HepG2 (cell line): Measurements from ENCODE around the gene TULP3. TPM values are rescaled to one million over a fixed set of nuclear protein-coding genes. Genes with fewer than 3 reads are reported as not detected.

Experiments
- KDM5B ChIP-seq: sonication (generic); formaldehyde crosslinking; IDR thresholded peaks from 2 replicates; pipeline ENCODE4 v1.4.0; 2020; ENCODE audit warnings: missing genetic modification reagents, mild to moderate bottlenecking, borderline replicate concordance
- LRRFIP1 ChIP-seq: sonication (generic); formaldehyde crosslinking; conservative IDR thresholded peaks from 2 replicates; pipeline ENCODE4 v1.4.0; 2020; ENCODE audit warnings: missing genetic modification reagents
- MAFK ChIP-seq, 2 experiments: IDR thresholded peaks in 1 of 2; conservative IDR thresholded peaks in 1 of 2; 2 replicates each; pipeline ENCODE4 v1.6.1; 2011; ENCODE audit warnings: improper control_type of control experiment in 2 of 2, low read length in 2 of 2
- UBTF ChIP-seq: sonication (generic); formaldehyde crosslinking; IDR thresholded peaks from 2 replicates; pipeline ENCODE4 v1.4.0; 2020; ENCODE audit warnings: mild to moderate bottlenecking, missing genetic modification reagents
- ZFYVE20 ChIP-seq: sonication (generic); formaldehyde crosslinking; IDR thresholded peaks from 2 replicates; pipeline ENCODE4 v1.8.0; 2023; ENCODE audit warnings: low read depth, mild to moderate bottlenecking, moderate library complexity, missing genetic modification reagents, borderline replicate concordance
- ZNF501 ChIP-seq: sonication (generic); formaldehyde crosslinking; IDR thresholded peaks from 2 replicates; pipeline ENCODE4 v1.5.1; 2020; ENCODE audit warnings: mild to moderate bottlenecking, moderate library complexity, missing genetic modification reagents
- ZNF782 ChIP-seq: sonication (generic); formaldehyde crosslinking; IDR thresholded peaks from 2 replicates; pipeline ENCODE4 v1.4.0; 2020; ENCODE audit warnings: missing genetic modification reagents, mild to moderate bottlenecking, borderline replicate concordance
- ZSCAN21 ChIP-seq: sonication (generic); formaldehyde crosslinking; IDR thresholded peaks from 2 replicates; pipeline ENCODE4 v1.8.0; 2022; ENCODE audit warnings: mild to moderate bottlenecking, missing genetic modification reagents, moderate library complexity, borderline replicate concordance
- ZSCAN5A ChIP-seq: sonication (generic); formaldehyde crosslinking; IDR thresholded peaks from 2 replicates; pipeline ENCODE4 v1.8.0; 2022; ENCODE audit warnings: mild to moderate bottlenecking, missing genetic modification reagents, borderline replicate concordance
- polyA plus RNA-seq, 8 experiments: library from polyadenylated mRNA; depleted of rRNA in 3 of 8; stranded (reverse) in 7 of 8; unstranded in 1 of 8; fragments of >200 nt; fragmentation: Illumina TruSeq in 4 of 8; extraction: Trizol in 4 of 8; gene quantifications; 2 replicates each; pipeline versions ENCODE4 v1.2.1 to v1.2.3, GENCODE V29; 2011 to 2016; ENCODE audit warnings: low read depth in 4 of 8, missing spikeins in 1 of 8, mixed read lengths in 1 of 8; ENCODE audit not compliant: insufficient read depth in 1 of 8
- total RNA-seq, 5 experiments: library from RNA; depleted of rRNA; stranded (reverse); fragments of >200 nt; fragmentation: Illumina TruSeq; extraction: Trizol; gene quantifications; 2 replicates each; pipeline ENCODE4 v1.2.3, GENCODE V29; 2016; ENCODE audit warnings: low read depth in 1 of 5

The TULP3 gene
- total and polyA plus RNA-seq, 2 of the 13 experiments (the other 11 are each of a cell fraction or from before 2014, with no cell fraction given), result 11.2 to 13.2 TPM

GRCh38 chr12:2890388-2891239 is at the start of gene TULP3 (continued):
- TF ChIP-seq ZFYVE20 (CRISPR knock-in tag) (no peak), LRRFIP1 (CRISPR knock-in tag) (no peak), KDM5B (CRISPR knock-in tag) (peak; percentile 69; the same call in 1 of the 2 replicates), ZSCAN21 (CRISPR knock-in tag) (peak; percentile 35; the same call in 1 of the 2 replicates), ZNF782 (CRISPR knock-in tag) (no peak), ZNF501 (no peak; the same call in 1 of the 2 replicates), ZSCAN5A (peak; percentile 92; the same call in 1 of the 2 replicates), UBTF (CRISPR knock-in tag) (peak; percentile 87), MAFK (conservative IDR thresholded peaks at IDR 0.05 in 1 of 2, IDR thresholded peaks at IDR 0.05 in 1 of 2; ENCODE audit: low read length in 2 of 2) (no peak)
